GM12878 (cell line): ENCODE data around the gene ZNF880. TPM values are rescaled to one million over a fixed set of nuclear protein-coding genes. Genes with fewer than 3 reads are reported as not detected.

ENCODE experiments used
- CBFB ChIP-seq: IDR thresholded peaks from 2 replicates; pipeline ENCODE4 v1.6.1; 2016; ENCODE audit warnings: antibody characterized with exemption, low read depth
- CBX5 ChIP-seq: sonication (generic); IDR thresholded peaks from 2 replicates; pipeline ENCODE4 v1.6.1; 2016; ENCODE audit warnings: low read depth, moderate library complexity, mild to moderate bottlenecking, inconsistent platforms
- CEBPB ChIP-seq, 2 experiments: fragments of 150-350 bp in 1 of 2; IDR thresholded peaks; 2 replicates each; pipeline ENCODE4 v1.6.1; 2012 to 2014; ENCODE audit warnings: low read depth in 2 of 2, low read length in 2 of 2, borderline replicate concordance in 1 of 2, inconsistent platforms in 1 of 2
- CHD4 ChIP-seq: fragments of 200-600 bp; sonication (generic); IDR thresholded peaks from 2 replicates; pipeline ENCODE4 v1.6.1; 2016; ENCODE audit warnings: mild to moderate bottlenecking
- DPF2 ChIP-seq: fragments of 450-650 bp; IDR thresholded peaks from 2 replicates; pipeline ENCODE4 v1.6.1; 2017; ENCODE audit warnings: mild to moderate bottlenecking
- ELK1 ChIP-seq: IDR thresholded peaks from 2 replicates; pipeline ENCODE4 v1.6.1; 2012; ENCODE audit warnings: low read depth, low read length, improper control_type of control experiment
- EP300 ChIP-seq, 2 experiments: fragments of 150-350 bp in 1 of 2; IDR thresholded peaks; 2 replicates each; pipeline ENCODE4 v1.6.1; 2011 to 2012; ENCODE audit warnings: low read depth in 2 of 2, low read length in 2 of 2, borderline replicate concordance in 1 of 2, improper control_type of control experiment in 1 of 2, inconsistent platforms in 1 of 2; ENCODE audit not compliant: control insufficient read depth in 1 of 2
- HCFC1 ChIP-seq: fragments of 150-350 bp; IDR thresholded peaks from 2 replicates; pipeline ENCODE4 v1.6.1; 2014; ENCODE audit warnings: low read length
- HDAC2 ChIP-seq: fragments of 200-600 bp; sonication (generic); IDR thresholded peaks from 2 replicates; pipeline ENCODE4 v1.6.1; 2017
- HDAC6 ChIP-seq: fragments of 200-600 bp; sonication (generic); IDR thresholded peaks from one replicate; pipeline ENCODE4 v1.8.0; 2017; ENCODE audit warnings: antibody characterized with exemption; ENCODE audit not compliant: unreplicated experiment
- KDM1A ChIP-seq: fragments of 200-600 bp; sonication (generic); IDR thresholded peaks from 2 replicates; pipeline ENCODE4 v1.6.1; 2016; ENCODE audit warnings: borderline replicate concordance
- MTA2 ChIP-seq: fragments of 450-650 bp; IDR thresholded peaks from 2 replicates; pipeline ENCODE4 v1.6.1; 2016; ENCODE audit warnings: low read depth, mild to moderate bottlenecking, moderate library complexity
- MTA3 ChIP-seq: IDR thresholded peaks from 2 replicates; pipeline ENCODE4 v1.6.1; 2012; ENCODE audit warnings: low read length, inconsistent platforms, borderline replicate concordance
- MYC ChIP-seq: IDR thresholded peaks from 2 replicates; pipeline ENCODE4 v1.6.1; 2011; ENCODE audit warnings: mild to moderate bottlenecking, low read length, moderate library complexity, inconsistent platforms; ENCODE audit not compliant: insufficient read depth, insufficient replicate concordance, insufficient read length, severe bottlenecking
- PAX8 ChIP-seq: fragments of 450-650 bp; IDR thresholded peaks from 2 replicates; pipeline ENCODE4 v1.6.1; 2017; ENCODE audit warnings: mild to moderate bottlenecking, moderate library complexity
- PKNOX1 ChIP-seq: fragments of 450-650 bp; IDR thresholded peaks from 2 replicates; pipeline ENCODE4 v1.6.1; 2016; ENCODE audit warnings: mild to moderate bottlenecking
- RAD51 ChIP-seq: fragments of 450-650 bp; IDR thresholded peaks from 2 replicates; pipeline ENCODE4 v1.6.1; 2016; ENCODE audit warnings: moderate library complexity, mild to moderate bottlenecking, inconsistent platforms
- RB1 ChIP-seq: fragments of 450-650 bp; formaldehyde crosslinking; IDR thresholded peaks from 2 replicates; pipeline ENCODE4 v1.6.1; 2017; ENCODE audit warnings: mild to moderate bottlenecking, borderline replicate concordance
- RCOR1 ChIP-seq: conservative IDR thresholded peaks from 2 replicates; pipeline ENCODE4 v1.6.1; 2012; ENCODE audit warnings: low read depth, low read length, improper control_type of control experiment
- RFX5 ChIP-seq: IDR thresholded peaks from 2 replicates; pipeline ENCODE4 v1.6.1; 2011; ENCODE audit warnings: low read depth, low read length, improper control_type of control experiment
- SMAD1 ChIP-seq: fragments of 450-650 bp; IDR thresholded peaks from 2 replicates; pipeline ENCODE4 v1.6.1; 2018; ENCODE audit warnings: mild to moderate bottlenecking, low read depth; ENCODE audit not compliant: partially characterized antibody
- SMAD5 ChIP-seq: IDR thresholded peaks from 2 replicates; pipeline ENCODE4 v1.6.1; 2016; ENCODE audit warnings: antibody characterized with exemption, low read depth
- SMC3 ChIP-seq: IDR thresholded peaks from 2 replicates; pipeline ENCODE4 v1.6.1; 2011; ENCODE audit warnings: low read length, improper control_type of control experiment, borderline replicate concordance
- STAT3 ChIP-seq: IDR thresholded peaks from 2 replicates; pipeline ENCODE4 v1.6.1; 2011; ENCODE audit warnings: low read depth, low read length, improper control_type of control experiment
- SUZ12 ChIP-seq: fragments of 200-600 bp; sonication (generic); IDR thresholded peaks from one replicate; pipeline ENCODE4 v1.6.1; 2018; ENCODE audit warnings: antibody characterized with exemption, mild to moderate bottlenecking; ENCODE audit not compliant: unreplicated experiment
- TCF7 ChIP-seq: IDR thresholded peaks from 2 replicates; pipeline ENCODE4 v1.6.1; 2014; ENCODE audit warnings: antibody characterized with exemption, borderline replicate concordance
- WRNIP1 ChIP-seq: IDR thresholded peaks from 2 replicates; pipeline ENCODE4 v1.6.1; 2011; ENCODE audit warnings: low read depth, low read length, improper control_type of control experiment, borderline replicate concordance
- ZBTB11 ChIP-seq: fragments of 450-650 bp; formaldehyde crosslinking; IDR thresholded peaks from 2 replicates; pipeline ENCODE4 v1.5.0; 2022; ENCODE audit warnings: mild to moderate bottlenecking, missing genetic modification characterization
- polyA plus RNA-seq, 11 experiments: library from polyadenylated mRNA; depleted of rRNA in 4 of 11; unstranded in 6 of 11; stranded (reverse) in 5 of 11; fragments of >200 nt; fragmentation: Nextera tagmentation in 4 of 11; fragmentation: Illumina TruSeq in 1 of 11; extraction: Ambion mirVana in 4 of 11; extraction: Trizol in 1 of 11; gene quantifications; 1 replicate in 1 of 11; 2 replicates in 10 of 11; pipeline versions ENCODE4 v1.2.1 to v1.2.3, GENCODE V29; 2011 to 2016; ENCODE audit warnings: inconsistent platforms in 2 of 11, missing spikeins in 2 of 11, low read depth in 1 of 11
- total RNA-seq, 4 experiments: library from RNA; depleted of rRNA in 3 of 4; stranded (reverse); fragments of >200 nt in 3 of 4; fragmentation: Illumina TruSeq in 1 of 4; extraction: Trizol in 1 of 4; gene quantifications; 2 replicates each; pipeline versions ENCODE4 v1.2.1 to v1.2.3, GENCODE V29; 2013 to 2021

ZNF880 gene
- total and polyA plus RNA-seq, 10 of the 15 experiments (the other 5 are each of a cell fraction or from before 2014, with no cell fraction given): 14.4 to 45.2 (median 21.9) TPM

DNA sequence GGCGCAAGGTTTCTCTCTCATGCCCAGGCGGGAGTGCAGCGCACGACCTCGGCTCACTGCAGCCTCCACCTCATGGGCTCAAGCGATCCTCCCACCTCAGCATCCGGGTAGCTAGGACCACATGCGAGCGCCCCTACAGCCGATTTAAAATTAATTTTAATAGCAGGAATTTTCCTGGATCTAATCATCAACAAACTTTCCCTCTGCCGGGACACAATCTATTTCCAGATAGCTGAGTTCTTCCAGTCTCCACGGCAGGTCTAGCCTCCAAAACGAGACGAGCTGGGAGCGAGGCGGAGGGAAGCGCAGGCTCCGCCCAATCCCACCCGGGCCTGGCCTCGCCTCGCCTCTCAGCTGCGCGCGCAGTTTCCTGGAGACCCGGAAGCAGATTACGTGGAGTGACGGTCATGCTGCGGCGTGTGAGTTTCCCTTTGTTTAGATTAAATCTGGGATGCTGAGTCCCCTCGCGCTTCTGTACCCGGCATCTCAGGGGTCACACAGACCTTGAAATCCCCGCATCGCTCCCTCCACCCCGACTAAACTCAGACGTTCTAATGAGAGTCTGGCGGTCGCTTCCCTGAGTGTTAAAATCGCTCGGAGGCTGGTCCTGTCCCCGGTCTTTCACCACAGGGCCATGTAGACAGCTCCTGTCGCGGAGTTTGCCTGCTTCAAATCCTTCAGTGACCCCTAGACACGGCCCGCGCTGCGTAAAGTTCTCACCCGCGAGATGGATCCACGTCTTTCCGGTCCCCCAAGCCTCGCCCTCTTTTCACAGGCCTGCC lies at the start of gene ZNF880 (continued):
- TF ChIP-seq MYC (no peak), CEBPB (IDR thresholded peaks at IDR 0.05; ENCODE audit: borderline replicate concordance in 1 of 2, low read depth in 2 of 2, low read length in 2 of 2) (no peak), DPF2 (no peak), TCF7 (no peak), SUZ12 (no peak), PAX8 (no peak), CHD4 (no peak), RB1 (no peak), HDAC2 (no peak), MTA2 (0 out of 2 replicates have a peak, but pooled peaks have one; percentile 25), SMAD1 (no peak), RFX5 (no peak), RCOR1 (no peak), EP300 (IDR thresholded peaks at IDR 0.05; ENCODE audit: borderline replicate concordance in 1 of 2, control insufficient read depth in 1 of 2, low read depth in 2 of 2, low read length in 2 of 2) (no peak), CBX5 (0 out of 2 replicates have a peak, but pooled peaks have one; percentile 21), HDAC6 (no peak), SMAD5 (no peak; the same call in 1 of the 2 replicates), ELK1 (no peak), CBFB (no peak), PKNOX1 (peak; percentile 56), MTA3 (no peak), HCFC1 (no peak), KDM1A (no peak), SMC3 (no peak), RAD51 (no peak), WRNIP1 (no peak), ZBTB11 (CRISPR knock-in tag) (no peak), STAT3 (no peak)
